Activated T-cell treated with anti-CD3 and anti-CD28 coated beads, Interleukin-2, amount 50 U/mL, for 72 hours (primary cell): ENCODE results near the gene PCDHB3. TPM values are rescaled to one million over a fixed set of nuclear protein-coding genes. Genes with fewer than 3 reads are reported as not detected.
"Not testable (repeated sequence)": the region's sequence is repeated elsewhere in the genome, so short reads cannot be mapped to it uniquely, and the experiment has no call there.

Experiments
- ATAC-seq, 2 donors: fragments of 150-1000 bp; cut with Tn5 transposase; replicated peaks in 1 of 2; 2 replicates each; pipeline ENCODE4 v1.10.0; 2021; ENCODE audit warnings: moderate library complexity in 2 of 2, mild to moderate bottlenecking in 1 of 2
- DNase-seq, 2 donors: peaks; one replicate each; pipeline ENCODE4 v3.0.0; 2021 to 2022; ENCODE audit warnings: mixed read lengths in 1 of 2
- H3K27ac Mint-ChIP-seq: one replicate; pipeline ENCODE4 v1.8.0; 2022; ENCODE audit warnings: mild to moderate bottlenecking, moderate library complexity, mixed read lengths
- H3K27me3 Mint-ChIP-seq: one replicate; pipeline ENCODE4 v1.8.0; 2022; ENCODE audit warnings: low read depth, mixed read lengths
- H3K36me3 Mint-ChIP-seq, 2 donors: one replicate each; pipeline ENCODE4 v1.8.0; 2022; ENCODE audit warnings: mixed read lengths in 2 of 2, mild to moderate bottlenecking in 1 of 2; ENCODE audit not compliant: insufficient read depth in 2 of 2
- H3K4me1 Mint-ChIP-seq: one replicate; pipeline ENCODE4 v1.8.0; 2022; ENCODE audit warnings: low read depth, mixed read lengths
- H3K4me3 Mint-ChIP-seq, 2 donors: one replicate each; pipeline ENCODE4 v1.8.0; 2022; ENCODE audit warnings: mild to moderate bottlenecking in 2 of 2, mixed read lengths in 2 of 2, moderate library complexity in 2 of 2
- H3K9me3 Mint-ChIP-seq, 2 donors: one replicate each; pipeline ENCODE4 v1.8.0; 2022; ENCODE audit warnings: mixed read lengths in 2 of 2
- total RNA-seq, 2 donors: library from RNA; stranded (reverse); gene quantifications; one replicate each; pipeline ENCODE4 v1.2.3, GENCODE V29; 2022

The PCDHB3 gene
- total RNA-seq, result not detected

GRCh38 chr5:141100243-141100805 is at the start of gene PCDHB3:
TSS of gene PCDHB3 (plus strand) at chr5:141100473. CDS start at chr5:141100650, 177 bp downstream.
- ATAC-seq (no peak), DNase-seq (peak; percentile 46 to 58)
- Mint-ChIP-seq H3K9me3 (peaks cover 8 to 9% of the 10 kb centered on the region in 2 donors), H3K4me1 (no peaks in the 10 kb centered on the region), H3K4me3 (no peak within 1 kb of the TSS), H3K27ac (no peak within 1 kb of the TSS), H3K27me3 (peaks cover 35% of the 10 kb centered on the region), H3K36me3 (peaks cover 5 to 8% of the 10 kb centered on the region in 2 donors)

GRCh38 chr5:141050622-141051520 is 49.4 kb upstream of the PCDHB3 start, which contains the start of gene PCDHB1:
TSS of gene PCDHB1 (plus strand) at chr5:141051374. CDS start at chr5:141051471, 97 bp downstream.
- H3K36me3 Mint-ChIP-seq, result peaks cover 0 to 4% of the 10 kb centered on the region in 2 donors
- no peak within 1 kb of the TSS for H3K27ac Mint-ChIP-seq
- H3K4me3 Mint-ChIP-seq, result peak within 1 kb of the TSS; percentile 59 to 72
- ATAC-seq (no peak), DNase-seq (no peak)
- H3K9me3 Mint-ChIP-seq, result peaks cover 0 to 2% of the 10 kb centered on the region in 2 donors
- H3K27me3 Mint-ChIP-seq, result peaks cover 29% of the 10 kb centered on the region
- peaks cover 7% of the 10 kb centered on the region for H3K4me1 Mint-ChIP-seq

GRCh38 chr5:141051521-141051866 is 48.8 kb upstream of the PCDHB3 start:
- H3K36me3 Mint-ChIP-seq, result peaks cover 0 to 4% of the 10 kb centered on the region in 2 donors
- DNase-seq (no peak), ATAC-seq (no peak)
- peak overlapping the region; percentile 59 to 72 for H3K4me3 Mint-ChIP-seq
- peaks cover 29% of the 10 kb centered on the region for H3K27me3 Mint-ChIP-seq
- H3K27ac Mint-ChIP-seq, result no peak overlapping the region
- H3K4me1 Mint-ChIP-seq, result peaks cover 7% of the 10 kb centered on the region
- H3K9me3 Mint-ChIP-seq, result peaks cover 0 to 2% of the 10 kb centered on the region in 2 donors

- Mint-ChIP-seq H3K27me3 (peaks cover 7% of the 10 kb centered on the region), H3K36me3 (peaks cover 2 to 8% of the 10 kb centered on the region in 2 donors), H3K4me1 (no peaks in the 10 kb centered on the region), H3K4me3 (no peak overlapping the region), H3K27ac (no peak overlapping the region), H3K9me3 (peaks cover 0 to 4% of the 10 kb centered on the region in 2 donors)
- DNase-seq, result no peak
- no peak for ATAC-seq
These were observed 22.4 kb upstream of the PCDHB3 start for GRCh38 chr5:141077826-141078225.

GRCh38 chr5:141082228-141082627 is 18.0 kb upstream of the PCDHB3 start:
- no peak overlapping the region for H3K27ac Mint-ChIP-seq
- H3K4me3 Mint-ChIP-seq, result no peak overlapping the region
- H3K9me3 Mint-ChIP-seq, result no peaks in the 10 kb centered on the region
- H3K36me3 Mint-ChIP-seq, result peaks cover 3 to 5% of the 10 kb centered on the region in 2 donors
- peaks cover 12% of the 10 kb centered on the region for H3K27me3 Mint-ChIP-seq
- peaks cover 8% of the 10 kb centered on the region for H3K4me1 Mint-ChIP-seq
- no peak for DNase-seq
- ATAC-seq, result no peak

- peak; percentile 35 to 48 for DNase-seq
- Mint-ChIP-seq H3K27me3 (peaks cover 17% of the 10 kb centered on the region), H3K27ac (peak overlapping the region; percentile 87), H3K36me3 (peaks cover 2 to 3% of the 10 kb centered on the region in 2 donors), H3K4me1 (peaks cover 8% of the 10 kb centered on the region), H3K4me3 (peak overlapping the region; percentile 88 to 99), H3K9me3 (no peaks in the 10 kb centered on the region)
- peak; percentile 70 to 81 for ATAC-seq
These were observed 15.7 kb upstream of the PCDHB3 start for GRCh38 chr5:141084487-141084989.

GRCh38 chr5:141094481-141095262 is 5.6 kb upstream of the PCDHB3 start, which contains the start of gene PCDHB2:
TSS of gene PCDHB2 (plus strand) at chr5:141094615. CDS start at chr5:141094791, 176 bp downstream.
- peak within 1 kb of the TSS in 1 of 2 donors; percentile 17 for H3K4me3 Mint-ChIP-seq
- DNase-seq, result no peak
- peaks cover 6 to 13% of the 10 kb centered on the region in 2 donors for H3K9me3 Mint-ChIP-seq
- no peaks in the 10 kb centered on the region for H3K4me1 Mint-ChIP-seq
- no peak for ATAC-seq
- peaks cover 26% of the 10 kb centered on the region for H3K27me3 Mint-ChIP-seq
- H3K27ac Mint-ChIP-seq, result no peak within 1 kb of the TSS
- H3K36me3 Mint-ChIP-seq, result peaks cover 6% of the 10 kb centered on the region in 2 donors

GRCh38 chr5:141095263-141095641 is 5.0 kb upstream of the PCDHB3 start:
- ATAC-seq, result no peak
- no peaks in the 10 kb centered on the region for H3K4me1 Mint-ChIP-seq
- H3K36me3 Mint-ChIP-seq, result peaks cover 7 to 8% of the 10 kb centered on the region in 2 donors
- no peak overlapping the region for H3K4me3 Mint-ChIP-seq
- H3K9me3 Mint-ChIP-seq, result peaks cover 7 to 14% of the 10 kb centered on the region in 2 donors
- no peak overlapping the region for H3K27ac Mint-ChIP-seq
- peaks cover 32% of the 10 kb centered on the region for H3K27me3 Mint-ChIP-seq
- no peak for DNase-seq

GRCh38 chr5:141096181-141096580 is 4.1 kb upstream of the PCDHB3 start:
- Mint-ChIP-seq H3K36me3 (peaks cover 10 to 12% of the 10 kb centered on the region in 2 donors), H3K27me3 (peaks cover 41% of the 10 kb centered on the region), H3K9me3 (peaks cover 10 to 12% of the 10 kb centered on the region in 2 donors)
- H3K27ac Mint-ChIP-seq, ATAC-seq, H3K4me1 Mint-ChIP-seq, DNase-seq, H3K4me3 Mint-ChIP-seq: not testable (repeated sequence)

- not testable (repeated sequence) for H3K4me1 Mint-ChIP-seq, H3K27ac Mint-ChIP-seq, H3K4me3 Mint-ChIP-seq, ATAC-seq, DNase-seq
- H3K9me3 Mint-ChIP-seq, result peaks cover 11 to 12% of the 10 kb centered on the region in 2 donors
- peaks cover 10 to 12% of the 10 kb centered on the region in 2 donors for H3K36me3 Mint-ChIP-seq
- H3K27me3 Mint-ChIP-seq, result peaks cover 46% of the 10 kb centered on the region
These were observed 3.7 kb upstream of the PCDHB3 start for GRCh38 chr5:141096586-141096985.

- peaks cover 28% of the 10 kb centered on the region for H3K27me3 Mint-ChIP-seq
- ATAC-seq, result no peak
- no peaks in the 10 kb centered on the region for H3K4me1 Mint-ChIP-seq
- H3K9me3 Mint-ChIP-seq, result peaks cover 6 to 9% of the 10 kb centered on the region in 2 donors
- no peak overlapping the region for H3K4me3 Mint-ChIP-seq
- DNase-seq, result no peak
- peaks cover 4 to 8% of the 10 kb centered on the region in 2 donors for H3K36me3 Mint-ChIP-seq
- no peak overlapping the region for H3K27ac Mint-ChIP-seq
These were observed 786 bp downstream of the PCDHB3 start for GRCh38 chr5:141101059-141101458.

- not testable (repeated sequence) for H3K4me3 Mint-ChIP-seq, ATAC-seq, H3K27ac Mint-ChIP-seq, H3K4me1 Mint-ChIP-seq, H3K9me3 Mint-ChIP-seq, DNase-seq, H3K36me3 Mint-ChIP-seq
- peaks cover 28% of the 10 kb centered on the region for H3K27me3 Mint-ChIP-seq
These were observed 1.8 kb downstream of the PCDHB3 start for GRCh38 chr5:141102070-141102469.
